ENCODE results near the gene MRPL9.
"Not testable (repeated sequence)": the region's sequence is repeated elsewhere in the genome, so short reads cannot be mapped to it uniquely, and the experiment has no call there.

Gene MRPL9

DNA sequence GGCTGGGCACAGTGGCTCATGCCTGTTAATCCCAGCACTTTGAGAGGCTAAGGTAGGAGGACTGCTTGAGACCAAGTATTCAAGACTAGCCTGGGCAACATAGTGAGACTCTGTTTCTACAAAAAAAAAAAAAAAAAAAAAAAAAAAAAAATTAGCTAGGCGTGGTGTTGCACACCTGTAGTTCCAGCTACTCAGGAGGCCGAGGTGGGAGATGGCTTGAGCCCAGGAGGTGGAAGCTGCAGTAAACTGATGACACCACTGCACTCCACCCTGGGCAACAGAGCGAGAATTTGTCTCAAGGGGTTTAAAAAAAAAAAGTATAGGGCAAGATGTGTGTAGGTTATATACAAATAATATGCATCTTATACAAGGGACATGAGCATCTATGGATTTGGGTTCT is 24.4 kb upstream of the MRPL9 start:
- no peak for DNase-seq
- peaks cover 11% of the 10 kb centered on the region for H3K4me1 ChIP-seq (ENCODE audit: control insufficient read depth, insufficient read depth, low read length, poor library complexity, severe bottlenecking)
- H3K36me3 ChIP-seq (ENCODE audit: control insufficient read depth, insufficient read depth, low read length): no peaks in the 10 kb centered on the region
- H3K4me3 ChIP-seq (ENCODE audit: insufficient read depth, low read depth, low read length, poor library complexity, severe bottlenecking): no peak overlapping the region
- H3K27ac ChIP-seq (ENCODE audit: insufficient read depth, low read length, poor library complexity, severe bottlenecking): no peak overlapping the region
- no peaks in the 10 kb centered on the region for H3K27me3 ChIP-seq (replicated peaks; ENCODE audit: control insufficient read depth, insufficient read depth, low read length, poor library complexity, severe bottlenecking)
- no peaks in the 10 kb centered on the region for H3K9me3 ChIP-seq (ENCODE audit: control insufficient read depth, low read length)

DNA sequence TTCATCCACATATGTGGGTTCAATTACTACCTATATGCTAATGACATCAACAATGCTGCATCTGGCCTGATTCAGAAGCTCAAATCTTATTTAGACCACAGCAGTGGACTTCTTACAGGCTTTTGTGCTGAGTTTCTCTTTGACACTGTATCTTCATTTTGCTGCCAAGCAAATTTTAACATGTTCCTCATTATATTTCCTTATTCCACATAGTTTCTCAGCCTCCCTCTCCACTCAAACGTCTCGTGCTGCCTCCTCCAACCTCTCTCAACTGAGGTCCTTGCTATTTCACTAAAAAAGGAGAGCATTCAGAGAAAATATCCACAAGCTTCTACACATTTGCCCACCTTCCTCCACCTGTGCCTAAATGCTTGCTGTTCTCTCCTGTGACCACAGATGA is 20.5 kb upstream of the MRPL9 start:
- Histone ChIP-seq H3K27me3 (replicated peaks; ENCODE audit: control insufficient read depth, insufficient read depth, low read length, poor library complexity, severe bottlenecking) (no peaks in the 10 kb centered on the region), H3K4me3 (ENCODE audit: insufficient read depth, low read depth, low read length, poor library complexity, severe bottlenecking) (no peak overlapping the region), H3K27ac (ENCODE audit: insufficient read depth, low read length, poor library complexity, severe bottlenecking) (no peak overlapping the region), H3K9me3 (ENCODE audit: control insufficient read depth, low read length) (no peaks in the 10 kb centered on the region), H3K4me1 (ENCODE audit: control insufficient read depth, insufficient read depth, low read length, poor library complexity, severe bottlenecking) (no peaks in the 10 kb centered on the region), H3K36me3 (ENCODE audit: control insufficient read depth, insufficient read depth, low read length) (peaks cover 29% of the 10 kb centered on the region)
- no peak for DNase-seq

DNA sequence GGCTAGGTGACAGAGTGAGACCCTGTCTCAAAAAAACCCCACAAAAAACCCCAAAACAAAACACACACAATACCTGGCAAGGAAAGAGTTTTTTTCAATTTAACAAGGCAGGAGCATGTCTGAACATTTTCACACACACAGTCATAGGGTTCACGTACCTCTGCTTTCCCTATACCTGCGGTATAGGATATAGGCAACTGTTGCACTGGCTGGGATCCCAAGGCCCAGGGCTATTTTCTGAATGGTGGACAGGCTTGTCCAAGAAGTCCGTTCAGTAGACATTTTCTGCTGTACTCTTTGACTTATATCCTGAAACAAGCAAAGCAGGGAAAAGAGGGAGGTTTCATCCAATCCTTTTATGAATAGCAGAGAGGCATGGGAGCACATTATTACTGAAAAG is 19.4 kb upstream of the MRPL9 start:
- no peak overlapping the region for H3K4me3 ChIP-seq (ENCODE audit: insufficient read depth, low read depth, low read length, poor library complexity, severe bottlenecking)
- no peak overlapping the region for H3K27ac ChIP-seq (ENCODE audit: insufficient read depth, low read length, poor library complexity, severe bottlenecking)
- no peaks in the 10 kb centered on the region for H3K4me1 ChIP-seq (ENCODE audit: control insufficient read depth, insufficient read depth, low read length, poor library complexity, severe bottlenecking)
- no peaks in the 10 kb centered on the region for H3K27me3 ChIP-seq (replicated peaks; ENCODE audit: control insufficient read depth, insufficient read depth, low read length, poor library complexity, severe bottlenecking)
- H3K36me3 ChIP-seq (ENCODE audit: control insufficient read depth, insufficient read depth, low read length): peaks cover 39% of the 10 kb centered on the region
- DNase-seq: no peak
- H3K9me3 ChIP-seq (ENCODE audit: control insufficient read depth, low read length): no peaks in the 10 kb centered on the region

DNA sequence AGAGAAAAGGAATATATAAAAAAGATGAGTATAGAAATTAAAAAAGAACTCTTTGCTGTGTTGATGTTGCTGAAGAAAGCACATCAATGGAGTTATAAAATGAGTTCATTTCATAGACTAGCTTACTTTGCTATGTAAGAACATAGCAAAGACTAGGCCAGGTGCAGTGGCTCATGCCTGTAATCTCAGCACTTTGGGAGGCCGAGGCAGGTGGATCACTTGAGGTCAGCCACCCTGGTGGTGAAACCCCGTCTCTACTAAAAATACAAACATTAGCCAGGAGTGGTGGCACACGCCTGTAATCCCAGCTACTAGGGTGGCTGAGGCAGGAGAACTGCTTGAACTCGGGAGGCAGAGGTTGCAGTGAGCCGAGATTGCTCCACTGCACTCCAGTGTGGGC is 18.7 kb upstream of the MRPL9 start:
- H3K36me3 ChIP-seq (ENCODE audit: control insufficient read depth, insufficient read depth, low read length): peaks cover 43% of the 10 kb centered on the region
- H3K27ac ChIP-seq (ENCODE audit: insufficient read depth, low read length, poor library complexity, severe bottlenecking); H3K4me3 ChIP-seq (ENCODE audit: insufficient read depth, low read depth, low read length, poor library complexity, severe bottlenecking); H3K4me1 ChIP-seq (ENCODE audit: control insufficient read depth, insufficient read depth, low read length, poor library complexity, severe bottlenecking); H3K9me3 ChIP-seq (ENCODE audit: control insufficient read depth, low read length); DNase-seq; H3K27me3 ChIP-seq (replicated peaks; ENCODE audit: control insufficient read depth, insufficient read depth, low read length, poor library complexity, severe bottlenecking): not testable (repeated sequence)

DNA sequence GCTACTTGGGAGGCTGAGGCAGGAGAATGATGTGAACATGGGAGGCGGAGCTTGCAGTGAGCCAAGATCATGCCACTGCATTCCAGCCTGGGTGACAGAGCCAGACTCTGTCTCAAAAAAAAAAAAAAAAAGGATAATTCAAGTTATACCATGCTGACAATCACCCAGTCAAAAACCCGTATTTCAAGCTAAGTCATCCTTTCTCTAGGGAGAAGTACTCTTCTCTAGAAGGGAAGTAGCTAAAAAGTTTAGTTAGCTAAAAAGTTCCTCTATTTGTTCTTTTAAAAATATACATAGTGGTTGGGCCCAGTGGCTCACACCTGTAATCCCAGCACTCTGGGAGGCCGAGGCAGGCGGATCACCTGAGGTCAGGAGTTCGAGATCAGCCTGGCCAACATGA is 17.4 kb upstream of the MRPL9 start:
- H3K4me3 ChIP-seq (ENCODE audit: insufficient read depth, low read depth, low read length, poor library complexity, severe bottlenecking); H3K9me3 ChIP-seq (ENCODE audit: control insufficient read depth, low read length); H3K4me1 ChIP-seq (ENCODE audit: control insufficient read depth, insufficient read depth, low read length, poor library complexity, severe bottlenecking); H3K27me3 ChIP-seq (replicated peaks; ENCODE audit: control insufficient read depth, insufficient read depth, low read length, poor library complexity, severe bottlenecking); H3K27ac ChIP-seq (ENCODE audit: insufficient read depth, low read length, poor library complexity, severe bottlenecking); DNase-seq: not testable (repeated sequence)
- peaks cover 54% of the 10 kb centered on the region for H3K36me3 ChIP-seq (ENCODE audit: control insufficient read depth, insufficient read depth, low read length)

DNA sequence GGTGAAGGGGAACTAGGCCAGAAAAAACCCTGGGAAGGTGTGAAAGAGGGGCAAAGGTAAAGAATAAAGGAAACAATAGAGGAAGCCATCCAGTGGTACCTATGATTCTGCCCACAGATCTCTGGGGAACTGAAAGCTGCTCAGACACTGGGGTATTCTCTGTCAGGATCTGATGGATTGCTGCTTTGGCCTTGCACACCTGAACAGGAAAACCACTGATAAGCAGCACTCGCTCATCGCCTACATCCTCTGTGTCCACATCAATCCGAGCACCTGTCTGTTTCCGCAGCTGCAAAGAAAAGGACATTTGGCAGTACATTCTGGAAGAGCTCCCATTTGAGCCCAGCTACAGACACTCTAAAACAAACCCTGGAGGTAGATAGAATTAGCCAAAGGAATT is 16.6 kb upstream of the MRPL9 start:
- H3K36me3 ChIP-seq (ENCODE audit: control insufficient read depth, insufficient read depth, low read length): peaks cover 63% of the 10 kb centered on the region

DNA sequence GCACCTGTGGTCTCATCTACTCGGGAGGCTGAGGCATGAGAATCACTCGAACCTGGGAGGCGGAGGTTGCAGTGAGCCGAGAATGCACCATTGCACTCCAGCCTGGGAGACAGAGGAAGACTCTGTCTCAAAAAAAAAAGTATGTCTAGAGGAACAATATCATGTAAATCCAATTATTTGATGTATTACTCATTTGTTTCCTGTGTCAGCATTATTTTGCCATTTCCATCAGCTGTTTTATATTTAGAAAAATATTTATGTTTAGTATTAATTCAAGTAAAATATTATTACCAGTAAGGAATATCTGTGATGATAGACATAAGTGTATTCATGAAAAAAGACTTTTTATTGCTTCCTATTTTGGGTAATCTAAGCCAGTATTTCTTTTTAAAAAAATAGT is 14.0 kb upstream of the MRPL9 start:
- Histone ChIP-seq H3K27me3 (replicated peaks; ENCODE audit: control insufficient read depth, insufficient read depth, low read length, poor library complexity, severe bottlenecking) (no peaks in the 10 kb centered on the region), H3K4me1 (ENCODE audit: control insufficient read depth, insufficient read depth, low read length, poor library complexity, severe bottlenecking) (no peaks in the 10 kb centered on the region), H3K27ac (ENCODE audit: insufficient read depth, low read length, poor library complexity, severe bottlenecking) (no peak overlapping the region), H3K4me3 (ENCODE audit: insufficient read depth, low read depth, low read length, poor library complexity, severe bottlenecking) (no peak overlapping the region), H3K36me3 (ENCODE audit: control insufficient read depth, insufficient read depth, low read length) (peaks cover 78% of the 10 kb centered on the region), H3K9me3 (ENCODE audit: control insufficient read depth, low read length) (no peaks in the 10 kb centered on the region)
- DNase-seq: no peak

More for the DNA sequence above, 16.6 kb upstream of the MRPL9 start:
- no peak overlapping the region for H3K27ac ChIP-seq (ENCODE audit: insufficient read depth, low read length, poor library complexity, severe bottlenecking)
- DNase-seq: no peak
- no peaks in the 10 kb centered on the region for H3K27me3 ChIP-seq (replicated peaks; ENCODE audit: control insufficient read depth, insufficient read depth, low read length, poor library complexity, severe bottlenecking)
- H3K4me1 ChIP-seq (ENCODE audit: control insufficient read depth, insufficient read depth, low read length, poor library complexity, severe bottlenecking): no peaks in the 10 kb centered on the region
- H3K4me3 ChIP-seq (ENCODE audit: insufficient read depth, low read depth, low read length, poor library complexity, severe bottlenecking): no peak overlapping the region
- no peaks in the 10 kb centered on the region for H3K9me3 ChIP-seq (ENCODE audit: control insufficient read depth, low read length)

DNA sequence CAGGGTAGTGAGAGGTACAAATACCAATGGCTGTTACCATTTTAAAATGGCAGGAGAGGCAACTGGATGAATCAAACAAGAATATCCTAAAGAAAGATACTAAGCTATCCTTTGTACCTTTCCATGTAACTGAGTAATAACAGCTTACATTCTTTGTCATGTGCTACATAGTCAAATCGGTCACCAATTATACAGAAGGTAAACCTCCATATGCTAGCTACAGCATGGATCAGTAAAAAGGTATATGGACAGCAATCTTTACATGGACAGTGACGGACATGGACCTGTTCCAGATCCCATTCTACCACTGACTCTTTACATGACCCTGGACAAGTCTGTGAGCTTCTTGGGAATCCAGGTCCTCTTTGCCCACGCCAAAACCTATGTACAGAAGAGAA is 13.4 kb upstream of the MRPL9 start:
- H3K27me3 ChIP-seq (replicated peaks; ENCODE audit: control insufficient read depth, insufficient read depth, low read length, poor library complexity, severe bottlenecking): no peaks in the 10 kb centered on the region
- H3K36me3 ChIP-seq (ENCODE audit: control insufficient read depth, insufficient read depth, low read length): peaks cover 72% of the 10 kb centered on the region
- H3K27ac ChIP-seq (ENCODE audit: insufficient read depth, low read length, poor library complexity, severe bottlenecking): no peak overlapping the region

DNA sequence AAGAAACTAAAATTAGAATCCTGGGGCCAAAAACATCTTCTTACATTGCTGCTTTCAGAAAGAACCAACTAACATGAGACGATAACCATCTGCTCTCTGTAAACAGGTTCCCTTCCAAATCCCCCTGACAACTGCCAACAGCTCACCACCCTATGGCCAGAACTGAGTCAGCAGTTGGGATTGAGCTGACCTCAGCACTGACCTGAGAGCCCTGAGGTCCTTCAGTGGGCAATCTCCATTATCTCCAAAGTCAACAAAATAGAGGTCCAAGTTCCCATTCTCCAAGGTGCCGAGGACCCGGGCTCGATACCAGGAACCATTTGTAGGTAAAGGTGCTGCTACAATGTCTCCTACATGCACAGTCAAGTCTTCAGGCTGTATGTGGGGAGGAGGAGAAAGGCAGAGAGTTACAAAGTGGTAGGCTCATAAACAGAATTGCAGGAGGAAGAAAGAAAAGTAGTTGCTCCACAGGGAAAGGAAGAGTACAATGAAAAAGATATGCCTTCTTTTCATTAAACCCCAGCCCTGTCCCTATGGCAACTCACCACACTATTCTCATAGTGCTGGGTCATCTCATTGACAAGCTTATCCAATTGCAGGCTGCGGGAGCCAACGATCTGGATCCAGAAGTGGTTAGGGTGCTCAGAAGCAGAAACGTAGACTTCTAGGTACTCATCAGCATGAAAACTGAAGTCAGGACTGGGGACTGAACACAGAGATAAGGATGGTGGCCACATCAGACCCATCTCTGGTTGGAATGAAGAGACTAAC is 12.8 kb upstream of the MRPL9 start:
- no peaks in the 10 kb centered on the region for H3K4me1 ChIP-seq (ENCODE audit: control insufficient read depth, insufficient read depth, low read length, poor library complexity, severe bottlenecking)
- no peak overlapping the region for H3K27ac ChIP-seq (ENCODE audit: insufficient read depth, low read length, poor library complexity, severe bottlenecking)
- no peaks in the 10 kb centered on the region for H3K9me3 ChIP-seq (ENCODE audit: control insufficient read depth, low read length)
- no peaks in the 10 kb centered on the region for H3K27me3 ChIP-seq (replicated peaks; ENCODE audit: control insufficient read depth, insufficient read depth, low read length, poor library complexity, severe bottlenecking)
- no peak overlapping the region for H3K4me3 ChIP-seq (ENCODE audit: insufficient read depth, low read depth, low read length, poor library complexity, severe bottlenecking)
- no peak for DNase-seq
- H3K36me3 ChIP-seq (ENCODE audit: control insufficient read depth, insufficient read depth, low read length): peaks cover 67% of the 10 kb centered on the region

More for the DNA sequence above, 13.4 kb upstream of the MRPL9 start:
- no peak overlapping the region for H3K4me3 ChIP-seq (ENCODE audit: insufficient read depth, low read depth, low read length, poor library complexity, severe bottlenecking)
- H3K4me1 ChIP-seq (ENCODE audit: control insufficient read depth, insufficient read depth, low read length, poor library complexity, severe bottlenecking): no peaks in the 10 kb centered on the region
- H3K9me3 ChIP-seq (ENCODE audit: control insufficient read depth, low read length): no peaks in the 10 kb centered on the region
- DNase-seq: no peak

DNA sequence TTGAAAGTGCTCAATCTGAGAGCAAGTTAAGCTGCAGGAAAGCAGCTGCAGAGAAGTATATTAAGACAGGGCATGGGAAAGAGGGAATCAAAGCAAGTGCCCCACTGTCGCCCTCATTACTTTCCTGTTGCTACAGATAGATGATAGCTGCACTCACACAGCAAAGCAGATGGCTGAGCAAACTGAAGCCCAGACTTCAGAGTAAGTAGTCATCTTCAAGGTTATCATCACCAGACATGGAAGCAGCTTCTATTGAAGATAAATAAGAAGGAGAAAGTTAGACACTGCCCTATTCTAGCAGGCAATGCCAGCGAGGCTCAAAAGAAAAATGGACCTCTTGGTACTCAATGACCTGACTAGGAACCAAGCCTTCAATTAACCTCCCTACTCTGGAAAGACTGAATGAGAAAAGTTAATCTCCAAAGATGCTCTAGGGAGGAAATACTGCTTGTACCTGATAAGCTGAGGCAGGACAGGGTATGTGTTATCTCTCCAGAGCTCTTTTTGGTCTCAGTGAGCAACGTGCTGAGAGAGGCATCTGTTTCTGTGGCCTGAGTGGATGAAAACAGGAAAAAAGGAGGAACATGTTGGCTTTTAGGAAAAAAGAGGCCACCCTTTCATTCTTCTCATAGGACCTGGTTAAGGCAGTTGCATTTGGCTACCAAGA is 11.1 kb upstream of the MRPL9 start:
- Histone ChIP-seq H3K27me3 (replicated peaks; ENCODE audit: control insufficient read depth, insufficient read depth, low read length, poor library complexity, severe bottlenecking) (no peaks in the 10 kb centered on the region), H3K4me3 (ENCODE audit: insufficient read depth, low read depth, low read length, poor library complexity, severe bottlenecking) (no peak overlapping the region), H3K9me3 (ENCODE audit: control insufficient read depth, low read length) (no peaks in the 10 kb centered on the region), H3K4me1 (ENCODE audit: control insufficient read depth, insufficient read depth, low read length, poor library complexity, severe bottlenecking) (no peaks in the 10 kb centered on the region), H3K36me3 (ENCODE audit: control insufficient read depth, insufficient read depth, low read length) (peaks cover 57% of the 10 kb centered on the region), H3K27ac (ENCODE audit: insufficient read depth, low read length, poor library complexity, severe bottlenecking) (no peak overlapping the region)
- DNase-seq: no peak

All from effector memory CD4-positive, alpha-beta T cell (primary cell).